Ectodermal cell (in vitro differentiated cells): ENCODE data around the gene GNB5.

Source experiments
- H3K27ac ChIP-seq: 2 replicates; pipeline ENCODE4 v1.7.0; 2013; ENCODE audit warnings: mild to moderate bottlenecking, low read depth, low read length; ENCODE audit not compliant: insufficient read depth, poor library complexity, severe bottlenecking
- H3K27me3 ChIP-seq: 2 replicates; pipeline ENCODE4 v1.7.0; 2013; ENCODE audit warnings: mild to moderate bottlenecking, low read length; ENCODE audit not compliant: insufficient read depth, control insufficient read depth, poor library complexity, severe bottlenecking
- H3K36me3 ChIP-seq: one replicate; pipeline ENCODE4 v1.7.0; 2013; ENCODE audit warnings: low read length; ENCODE audit not compliant: control insufficient read depth, insufficient read depth
- H3K4me1 ChIP-seq: one replicate; pipeline ENCODE4 v1.7.0; 2013; ENCODE audit warnings: low read length; ENCODE audit not compliant: control insufficient read depth, insufficient read depth
- H3K4me3 ChIP-seq: 2 replicates; pipeline ENCODE4 v1.7.0; 2013; ENCODE audit warnings: low read depth, low read length, control low read depth; ENCODE audit not compliant: insufficient read depth
- H3K9me3 ChIP-seq: 2 replicates; pipeline ENCODE4 v1.7.0; 2013; ENCODE audit warnings: mild to moderate bottlenecking, low read length, moderate library complexity; ENCODE audit not compliant: control insufficient read depth
- WGBS, 2 experiments: methylation state at CpG; one replicate each; pipeline ENCODE4 v1.1.7; 2013; ENCODE audit warnings: missing lambda C conversion rate in 2 of 2; 5-methylcytosine and 5-hydroxymethylcytosine counted together

Gene GNB5

GRCh38 chr15:52185151-52185561 lies 6.0 kb downstream of the GNB5 start:
- no peaks in the 10 kb centered on the region for H3K36me3 ChIP-seq
- H3K4me3 ChIP-seq, result no peak overlapping the region
- H3K27me3 ChIP-seq, result peaks cover 20% of the 10 kb centered on the region
- H3K27ac ChIP-seq, result no peak overlapping the region
- 94 to 95% methylated on average over 7 of the region's 7 CpGs for WGBS, 2 experiments
- H3K9me3 ChIP-seq, result no peaks in the 10 kb centered on the region
- no peaks in the 10 kb centered on the region for H3K4me1 ChIP-seq

- 64 to 89% methylated on average over 2 to 3 of the region's 5 CpGs for WGBS, 2 experiments
- H3K4me1 ChIP-seq, result no peaks in the 10 kb centered on the region
- no peak overlapping the region for H3K27ac ChIP-seq
- peaks cover 24% of the 10 kb centered on the region for H3K27me3 ChIP-seq
- H3K9me3 ChIP-seq, result no peaks in the 10 kb centered on the region
- H3K36me3 ChIP-seq, result no peaks in the 10 kb centered on the region
- no peak overlapping the region for H3K4me3 ChIP-seq
Measured at GRCh38 chr15:52184721-52185120, 6.5 kb downstream of the GNB5 start.

GRCh38 chr15:52183562-52184173 lies 7.5 kb downstream of the GNB5 start:
- whole genome bisulfite sequencing, 2 experiments, result 49 to 56% methylated on average over 2 of the region's 2 CpGs
- Histone ChIP-seq H3K27ac (no peak overlapping the region), H3K4me1 (peaks cover 2% of the 10 kb centered on the region)

DNA sequence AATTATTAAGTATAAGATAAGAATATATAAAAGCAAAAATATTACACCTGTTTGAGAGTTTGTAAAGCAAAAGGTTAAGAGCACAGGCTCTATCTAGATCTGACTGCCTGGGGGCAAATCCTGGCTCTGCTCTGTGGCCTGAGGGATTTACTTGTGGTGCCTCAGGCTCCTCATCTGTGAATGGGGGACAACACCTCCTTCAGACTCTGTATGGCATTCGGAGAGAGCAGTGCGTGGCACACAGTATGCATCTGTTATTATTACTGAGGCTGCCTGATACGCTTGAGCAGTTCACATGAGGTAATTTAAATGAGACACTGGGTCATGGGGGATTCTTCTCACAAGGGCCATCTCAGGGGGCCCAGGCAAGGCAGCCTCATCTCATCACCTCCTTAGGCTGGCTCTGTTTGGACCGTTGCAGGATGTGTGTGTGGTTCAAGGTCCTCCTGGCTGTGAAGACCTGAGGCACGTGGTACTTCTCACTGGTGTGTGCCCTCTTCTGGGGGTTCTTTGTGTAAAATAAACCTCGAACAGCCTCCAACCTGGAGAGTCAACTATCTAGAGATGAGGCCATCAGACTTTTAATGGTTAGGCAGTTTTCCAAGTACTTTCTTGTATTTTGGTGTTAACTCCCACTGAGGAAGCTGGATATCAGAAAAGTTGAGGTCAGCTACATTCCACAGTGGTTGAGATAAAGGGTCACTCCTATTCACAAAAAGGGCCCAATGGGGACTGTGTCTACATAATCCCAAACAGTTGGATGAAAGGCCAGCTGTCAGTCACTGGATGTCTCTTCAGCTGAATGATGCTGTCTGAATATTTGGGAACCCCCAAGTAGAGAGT lies 9.0 kb downstream of the GNB5 start:
- no peak overlapping the region for H3K4me3 ChIP-seq
- peaks cover 34% of the 10 kb centered on the region for H3K27me3 ChIP-seq
- H3K9me3 ChIP-seq, result no peaks in the 10 kb centered on the region
- no peaks in the 10 kb centered on the region for H3K36me3 ChIP-seq
- no peak overlapping the region for H3K27ac ChIP-seq
- H3K4me1 ChIP-seq, result peaks cover 6% of the 10 kb centered on the region
- 85 to 92% methylated on average over 6 of the region's 6 CpGs for WGBS, 2 experiments

More at GRCh38 chr15:52183562-52184173, 7.5 kb downstream of the GNB5 start:
- no peak overlapping the region for H3K4me3 ChIP-seq
- H3K9me3 ChIP-seq, result no peaks in the 10 kb centered on the region
- peaks cover 26% of the 10 kb centered on the region for H3K27me3 ChIP-seq
- H3K36me3 ChIP-seq, result no peaks in the 10 kb centered on the region

DNA sequence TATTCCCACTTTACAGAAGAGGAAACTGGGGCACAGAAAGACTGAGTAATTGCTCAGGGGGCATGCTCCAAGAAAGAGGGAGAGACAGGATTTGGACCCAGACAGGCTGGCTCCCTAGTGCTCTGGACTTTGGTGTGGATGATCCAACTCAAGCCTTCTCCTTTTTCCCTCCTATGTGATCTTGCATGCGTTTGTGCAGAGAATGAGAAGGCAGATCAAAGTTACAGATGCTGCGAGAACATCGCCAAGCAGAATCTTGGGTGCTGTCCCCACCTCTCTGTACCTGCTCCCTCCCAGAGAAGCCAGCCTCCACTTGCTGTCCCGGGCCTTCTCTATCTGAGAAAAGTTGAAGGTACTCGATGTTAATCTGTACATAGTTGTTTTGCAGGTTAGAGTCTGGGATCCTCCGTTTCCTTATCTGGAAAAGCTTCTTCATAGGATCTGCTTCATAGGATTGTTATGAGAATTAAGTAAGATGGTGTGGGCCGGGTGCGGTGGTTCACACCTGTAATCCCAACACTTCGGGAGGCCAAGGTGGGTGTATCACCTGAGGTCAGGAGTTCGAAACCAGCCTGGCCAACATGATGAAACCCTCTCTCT lies 10.2 kb downstream of the GNB5 start:
- 83% methylated on average over 10 of the region's 10 CpGs for WGBS, 2 experiments
- peak overlapping the region; percentile 64 for H3K4me3 ChIP-seq
- H3K27me3 ChIP-seq, result peaks cover 34% of the 10 kb centered on the region
- H3K9me3 ChIP-seq, result no peaks in the 10 kb centered on the region
- peaks cover 6% of the 10 kb centered on the region for H3K4me1 ChIP-seq
- no peak overlapping the region for H3K27ac ChIP-seq
- H3K36me3 ChIP-seq, result no peaks in the 10 kb centered on the region

DNA sequence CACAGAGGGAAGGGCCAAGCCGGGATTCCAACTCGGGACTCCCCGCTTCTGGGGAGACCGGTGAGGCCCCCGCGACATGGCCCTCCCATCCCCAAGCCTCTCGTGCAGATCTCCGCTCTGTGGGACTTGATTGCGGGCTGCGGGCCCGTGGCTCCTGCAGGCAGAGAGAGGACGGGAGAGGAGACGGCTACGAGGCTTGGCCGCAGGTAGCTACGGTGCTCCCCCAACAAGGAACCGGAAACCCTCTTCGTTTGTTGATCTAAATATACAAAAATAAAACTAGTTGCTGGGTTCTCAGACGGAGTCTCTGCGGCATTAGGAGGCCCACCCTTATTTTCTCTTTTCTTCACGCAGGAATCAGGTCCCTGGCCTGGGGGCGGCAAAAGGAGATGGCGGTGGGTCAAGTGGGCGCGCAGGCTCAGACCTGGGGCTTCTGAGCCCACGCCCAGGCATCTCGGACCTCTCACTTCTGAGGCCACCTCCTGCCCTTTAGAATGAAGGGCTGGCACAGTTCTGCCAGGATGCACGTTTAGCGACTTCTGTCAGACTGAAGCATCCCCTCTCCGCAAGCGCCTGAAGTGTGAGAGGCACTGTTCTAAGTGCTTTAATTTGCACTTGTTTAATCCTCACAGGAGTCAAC lies 10.9 kb downstream of the GNB5 start:
- Histone ChIP-seq H3K27me3 (peaks cover 34% of the 10 kb centered on the region), H3K9me3 (no peaks in the 10 kb centered on the region), H3K27ac (no peak overlapping the region), H3K4me1 (peaks cover 6% of the 10 kb centered on the region), H3K4me3 (peak overlapping the region; percentile 64), H3K36me3 (no peaks in the 10 kb centered on the region)
- WGBS, 2 experiments, result 9% methylated on average over 31 of the region's 31 CpGs

- H3K9me3 ChIP-seq, result no peaks in the 10 kb centered on the region
- H3K4me1 ChIP-seq, result peaks cover 6% of the 10 kb centered on the region
- peaks cover 34% of the 10 kb centered on the region for H3K27me3 ChIP-seq
- no peak overlapping the region for H3K27ac ChIP-seq
- WGBS, 2 experiments, result 0% methylated on average over 105 of the region's 105 CpGs
- no peaks in the 10 kb centered on the region for H3K36me3 ChIP-seq
- H3K4me3 ChIP-seq, result peak overlapping the region; percentile 64
Measured at GRCh38 chr15:52179278-52180195, 11.7 kb downstream of the GNB5 start.

GRCh38 chr15:52178765-52179164 lies 12.4 kb downstream of the GNB5 start:
- Histone ChIP-seq H3K4me1 (peaks cover 6% of the 10 kb centered on the region), H3K4me3 (peak overlapping the region; percentile 64), H3K9me3 (no peaks in the 10 kb centered on the region), H3K27me3 (peaks cover 34% of the 10 kb centered on the region), H3K36me3 (no peaks in the 10 kb centered on the region), H3K27ac (no peak overlapping the region)
- WGBS, 2 experiments, result 23 to 28% methylated on average over 10 of the region's 10 CpGs

DNA sequence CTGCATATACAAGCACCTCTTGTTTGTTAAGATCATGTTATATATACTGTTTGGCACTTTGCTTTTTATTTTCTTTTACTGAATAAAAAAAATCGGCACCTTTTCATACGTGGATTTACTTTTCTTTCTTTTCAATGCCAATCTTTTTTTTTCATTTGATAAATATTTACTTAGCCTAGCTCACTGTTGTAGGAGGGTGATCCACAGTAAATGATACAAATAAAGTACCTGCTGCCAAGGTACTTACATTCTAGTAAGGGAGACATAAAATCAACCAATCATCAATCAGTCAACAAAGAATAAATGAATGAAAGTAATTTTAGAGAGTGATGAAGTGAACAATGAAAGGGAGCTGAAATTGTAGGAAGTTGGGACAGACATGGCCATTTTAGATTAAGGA lies 18.3 kb downstream of the GNB5 start:
- 100% methylated on average over 2 of the region's 2 CpGs; no CpG with 5 or more reads in 1 of the 2 experiments for WGBS, 2 experiments
- H3K27ac ChIP-seq, result no peak overlapping the region
- no peak overlapping the region for H3K4me3 ChIP-seq
- H3K36me3 ChIP-seq, result no peaks in the 10 kb centered on the region
- H3K9me3 ChIP-seq, result no peaks in the 10 kb centered on the region
- no peaks in the 10 kb centered on the region for H3K27me3 ChIP-seq
- peaks cover 6% of the 10 kb centered on the region for H3K4me1 ChIP-seq
